Type B pancreatic cell (in vitro differentiated cells): ENCODE measurements around the gene PRR15. TPM values are rescaled to one million over a fixed set of nuclear protein-coding genes. Genes with fewer than 3 reads are reported as not detected.

Experiments
- DNase-seq: peaks from one replicate; pipeline ENCODE4 v3.0.0; 2021; ENCODE audit warnings: mixed read lengths; ENCODE audit not compliant: unreplicated experiment; ENCODE audit errors: extremely low spot score
- H3K27ac Mint-ChIP-seq: 2 replicates; pipeline ENCODE4 v1.8.0; 2021; ENCODE audit warnings: mild to moderate bottlenecking, mixed read lengths
- H3K27me3 Mint-ChIP-seq: 2 replicates; pipeline ENCODE4 v1.8.0; 2021; ENCODE audit warnings: mixed read lengths
- H3K36me3 Mint-ChIP-seq: 2 replicates; pipeline ENCODE4 v1.8.0; 2021; ENCODE audit warnings: mixed read lengths
- H3K4me1 Mint-ChIP-seq: one replicate; pipeline ENCODE4 v1.8.0; 2021; ENCODE audit warnings: mixed read lengths; ENCODE audit not compliant: unreplicated experiment
- H3K4me3 Mint-ChIP-seq: 2 replicates; pipeline ENCODE4 v1.8.0; 2021; ENCODE audit warnings: mild to moderate bottlenecking, mixed read lengths
- H3K9me3 Mint-ChIP-seq: 2 replicates; pipeline ENCODE4 v1.8.0; 2021; ENCODE audit warnings: mixed read lengths
- CTCF ChIP-seq: fragments of 200-600 bp; sonication (generic); conservative IDR thresholded peaks from 2 replicates; pipeline ENCODE4 v1.5.0; 2021; ENCODE audit warnings: antibody characterized with exemption, mild to moderate bottlenecking
- total RNA-seq: library from RNA; stranded (reverse); gene quantifications from 2 replicates; pipeline ENCODE4 v1.2.1, GENCODE V29; 2021; ENCODE audit warnings: low replicate concordance

PRR15 gene
- total RNA-seq, 1 donor from 2014 or later, result 10.8 TPM

DNA sequence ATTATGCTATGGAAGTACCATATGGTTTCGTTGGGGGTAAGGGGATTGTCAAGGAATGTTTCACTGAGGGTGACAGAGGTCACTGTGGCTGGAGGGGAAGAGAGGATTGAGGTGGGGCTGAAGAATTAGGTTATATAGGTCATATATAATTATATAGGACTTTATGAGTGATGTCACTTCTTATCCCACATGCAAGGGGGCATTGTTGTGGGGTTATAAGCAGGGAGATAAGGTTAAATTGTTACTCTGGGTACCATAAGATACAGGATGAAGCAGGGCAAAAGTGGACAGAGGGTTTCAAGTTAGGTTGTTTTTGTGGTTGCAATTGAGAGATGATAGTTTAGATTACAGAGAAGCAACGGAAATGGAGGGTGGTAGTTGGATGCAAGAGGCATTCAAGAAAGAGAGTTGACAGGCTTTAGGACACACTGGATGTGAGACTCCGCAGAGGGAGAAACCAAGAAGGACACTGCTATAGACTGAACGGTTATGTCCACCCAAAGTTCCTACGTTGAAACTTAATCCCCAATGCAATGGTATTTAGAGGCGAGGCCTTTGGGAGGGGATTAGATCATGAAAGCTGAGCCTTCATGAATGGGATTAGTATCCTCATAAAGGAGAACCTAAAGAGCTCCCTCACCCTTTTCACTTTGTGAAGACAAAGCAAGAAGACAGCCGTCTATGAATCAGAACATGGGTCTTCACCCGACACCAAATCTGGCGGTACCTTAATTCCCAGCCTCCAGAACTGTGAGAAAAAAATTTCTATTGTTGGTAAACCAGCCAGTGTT, 7.0 kb upstream of the PRR15 start:
- Mint-ChIP-seq H3K27ac (no peak overlapping the region), H3K9me3 (no peaks in the 10 kb centered on the region), H3K36me3 (peaks cover 3% of the 10 kb centered on the region), H3K4me1 (no peaks in the 10 kb centered on the region), H3K4me3 (no peak overlapping the region), H3K27me3 (peaks cover 6% of the 10 kb centered on the region)
- no peak for DNase-seq
- TF ChIP-seq CTCF, result peak; percentile 25

GRCh38 chr7:29557954-29558353, 5.7 kb upstream of the PRR15 start:
- Mint-ChIP-seq H3K27me3 (peaks cover 12% of the 10 kb centered on the region), H3K4me1 (no peaks in the 10 kb centered on the region), H3K36me3 (peaks cover 3% of the 10 kb centered on the region), H3K27ac (no peak overlapping the region), H3K4me3 (no peak overlapping the region), H3K9me3 (no peaks in the 10 kb centered on the region)
- DNase-seq, result no peak
- TF ChIP-seq CTCF, result no peak

DNA sequence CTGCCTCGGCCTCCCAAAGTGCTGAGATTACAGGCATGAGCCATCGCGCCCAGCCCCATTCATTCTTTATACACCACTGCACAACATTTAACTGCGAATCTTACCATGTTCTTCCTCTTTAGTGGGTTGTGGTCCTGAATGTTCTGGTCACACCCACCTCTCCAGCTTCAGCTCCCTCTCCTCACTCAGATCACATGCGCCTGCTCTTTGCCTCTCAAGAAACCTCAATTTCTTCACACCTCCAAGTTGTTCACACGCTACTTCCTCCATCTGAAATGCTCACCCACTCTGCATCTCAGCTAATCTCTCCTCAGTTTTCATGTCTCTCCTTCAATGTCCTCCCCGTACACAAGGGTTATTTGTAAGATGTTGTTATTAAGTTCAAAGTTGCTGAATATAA, 2.4 kb upstream of the PRR15 start:
- no peaks in the 10 kb centered on the region for H3K9me3 Mint-ChIP-seq
- peaks cover 9% of the 10 kb centered on the region for H3K4me1 Mint-ChIP-seq
- DNase-seq, result no peak
- no peak overlapping the region for H3K4me3 Mint-ChIP-seq
- H3K27me3 Mint-ChIP-seq, result peaks cover 32% of the 10 kb centered on the region
- TF ChIP-seq CTCF, result no peak
- H3K27ac Mint-ChIP-seq, result no peak overlapping the region
- H3K36me3 Mint-ChIP-seq, result peaks cover 3% of the 10 kb centered on the region

GRCh38 chr7:29562307-29562706, 1.3 kb upstream of the PRR15 start:
- DNase-seq, result no peak
- H3K27me3 Mint-ChIP-seq, result peaks cover 40% of the 10 kb centered on the region
- TF ChIP-seq CTCF, result no peak
- peaks cover 15% of the 10 kb centered on the region for H3K4me1 Mint-ChIP-seq
- peak overlapping the region; percentile 99 for H3K4me3 Mint-ChIP-seq
- no peaks in the 10 kb centered on the region for H3K9me3 Mint-ChIP-seq
- peaks cover 3% of the 10 kb centered on the region for H3K36me3 Mint-ChIP-seq
- no peak overlapping the region for H3K27ac Mint-ChIP-seq

- Mint-ChIP-seq H3K4me1 (peaks cover 20% of the 10 kb centered on the region), H3K4me3 (peak overlapping the region; percentile 99), H3K9me3 (no peaks in the 10 kb centered on the region), H3K36me3 (peaks cover 3% of the 10 kb centered on the region), H3K27ac (peak overlapping the region; percentile 94), H3K27me3 (peaks cover 46% of the 10 kb centered on the region)
- no peak for DNase-seq
- no peak for TF ChIP-seq CTCF
These were observed 1.0 kb downstream of the PRR15 start for GRCh38 chr7:29564496-29565223.
